GM12873 (cell line): ENCODE results near the gene AMELX.

Experiments used
- TF ChIP-seq, protein P1 (sequence below): IDR thresholded peaks from 2 replicates; pipeline ENCODE4 v1.5.1; 2012; ENCODE audit warnings: low read depth, mild to moderate bottlenecking, moderate library complexity, low read length, control low read depth; ENCODE audit not compliant: insufficient read depth; ENCODE audit errors: missing control alignments

AMELX gene

DNA sequence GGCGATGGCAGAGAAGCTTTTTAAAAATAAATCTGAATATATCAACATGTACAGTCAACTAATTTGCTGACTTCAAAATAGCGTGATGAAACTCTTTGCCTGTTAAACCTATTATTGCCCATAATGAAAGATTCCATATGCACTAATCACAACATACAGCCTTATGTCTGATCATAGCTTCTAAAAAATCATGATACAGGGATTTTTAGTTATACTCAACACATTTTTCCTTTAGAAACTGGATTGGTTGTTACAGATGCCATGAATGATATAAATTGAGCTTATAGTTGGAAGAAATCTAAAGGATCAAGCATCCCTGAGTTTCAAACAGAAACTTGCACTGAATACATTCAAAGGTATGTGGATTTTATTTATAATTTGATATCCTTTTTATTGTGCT is at the start of gene AMELX:
TSS of gene AMELX (plus strand) at position 301 of the 400 bp plus-strand sequence. CDS start 1,376 bp downstream, outside the sequence.
- TF ChIP-seq, protein P1, sequence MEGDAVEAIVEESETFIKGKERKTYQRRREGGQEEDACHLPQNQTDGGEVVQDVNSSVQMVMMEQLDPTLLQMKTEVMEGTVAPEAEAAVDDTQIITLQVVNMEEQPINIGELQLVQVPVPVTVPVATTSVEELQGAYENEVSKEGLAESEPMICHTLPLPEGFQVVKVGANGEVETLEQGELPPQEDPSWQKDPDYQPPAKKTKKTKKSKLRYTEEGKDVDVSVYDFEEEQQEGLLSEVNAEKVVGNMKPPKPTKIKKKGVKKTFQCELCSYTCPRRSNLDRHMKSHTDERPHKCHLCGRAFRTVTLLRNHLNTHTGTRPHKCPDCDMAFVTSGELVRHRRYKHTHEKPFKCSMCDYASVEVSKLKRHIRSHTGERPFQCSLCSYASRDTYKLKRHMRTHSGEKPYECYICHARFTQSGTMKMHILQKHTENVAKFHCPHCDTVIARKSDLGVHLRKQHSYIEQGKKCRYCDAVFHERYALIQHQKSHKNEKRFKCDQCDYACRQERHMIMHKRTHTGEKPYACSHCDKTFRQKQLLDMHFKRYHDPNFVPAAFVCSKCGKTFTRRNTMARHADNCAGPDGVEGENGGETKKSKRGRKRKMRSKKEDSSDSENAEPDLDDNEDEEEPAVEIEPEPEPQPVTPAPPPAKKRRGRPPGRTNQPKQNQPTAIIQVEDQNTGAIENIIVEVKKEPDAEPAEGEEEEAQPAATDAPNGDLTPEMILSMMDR, result no peak

- TF ChIP-seq, protein P1, result no peak
Observed at GRCh38 chrX:11244636-11245035, 48.6 kb upstream of the AMELX start.

GRCh38 chrX:11254417-11255109 is 38.6 kb upstream of the AMELX start:
- TF ChIP-seq, protein P1, result no peak

GRCh38 chrX:11257290-11257689 is 35.9 kb upstream of the AMELX start:
- TF ChIP-seq, protein P1, result no peak

- TF ChIP-seq, protein P1, result no peak
Observed at GRCh38 chrX:11257711-11258110, 35.5 kb upstream of the AMELX start.

DNA sequence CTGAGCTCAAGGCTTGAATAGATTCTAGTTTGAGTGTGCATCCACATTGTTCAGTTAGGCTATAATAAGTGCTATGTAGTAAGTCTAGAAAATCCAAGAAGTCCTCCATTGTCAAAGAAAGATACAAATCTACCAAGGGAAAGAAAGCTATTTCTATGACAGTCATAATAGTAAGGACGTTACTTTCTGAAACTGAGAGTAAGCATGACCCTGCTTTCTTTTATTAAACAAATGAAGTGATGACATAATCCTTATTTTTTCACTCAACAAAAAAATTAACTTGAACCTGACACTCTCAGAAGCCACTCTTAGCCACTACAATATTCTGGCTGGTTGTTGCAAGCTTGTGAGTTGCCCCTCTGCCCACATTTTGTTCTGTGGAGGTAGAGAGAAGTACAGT is 33.8 kb upstream of the AMELX start:
- TF ChIP-seq, protein P1, result no peak

- TF ChIP-seq, protein P1, result no peak
Observed at GRCh38 chrX:11261260-11261659, 32.0 kb upstream of the AMELX start.
